HG02678 (cell line): ENCODE results near the gene ISL2.
A peak's percentile ranks its signal among the peaks of the same experiment; 100 is the strongest.
"Not testable (repeated sequence)": the region's sequence is repeated elsewhere in the genome, so short reads cannot be mapped to it uniquely, and the experiment has no call there.

ENCODE experiments used
- ATAC-seq: cut with Tn5 transposase; IDR thresholded peaks from one replicate; pipeline ENCODE4 v1.9.1; 2021; ENCODE audit warnings: mild to moderate bottlenecking, moderate library complexity; ENCODE audit not compliant: unreplicated experiment

Gene ISL2

GRCh38 chr15:76336254-76337058 is at the start of gene ISL2:
ISL2 (plus strand) TSS chr15:76336773; CDS start chr15:76336884, 111 bp downstream.
- ATAC-seq, result peak; percentile 40

- no peak for ATAC-seq
Observed at GRCh38 chr15:76289582-76289981, 47.0 kb upstream of the ISL2 start.

GRCh38 chr15:76293361-76293760 is 43.2 kb upstream of the ISL2 start:
- ATAC-seq, result no peak

- ATAC-seq, result not testable (repeated sequence)
Observed at GRCh38 chr15:76294463-76294862, 42.1 kb upstream of the ISL2 start.

GRCh38 chr15:76296849-76297248 is 39.7 kb upstream of the ISL2 start:
- ATAC-seq, result no peak

GRCh38 chr15:76297951-76298350 is 38.6 kb upstream of the ISL2 start:
- not testable (repeated sequence) for ATAC-seq

GRCh38 chr15:76298986-76299385 is 37.6 kb upstream of the ISL2 start:
- ATAC-seq, result no peak

GRCh38 chr15:76299786-76300185 is 36.8 kb upstream of the ISL2 start:
- no peak for ATAC-seq

- ATAC-seq, result no peak
Observed at GRCh38 chr15:76303909-76304308, 32.7 kb upstream of the ISL2 start.

GRCh38 chr15:76309601-76310330 is 26.8 kb upstream of the ISL2 start:
- ATAC-seq, result no peak

- ATAC-seq, result no peak
Observed at GRCh38 chr15:76310475-76311099, 26.0 kb upstream of the ISL2 start.

- ATAC-seq, result peak; percentile 96
Observed at GRCh38 chr15:76311100-76311953, 25.2 kb upstream of the ISL2 start, which contains the start of gene ETFA. ETFA (minus strand) TSS chr15:76311469; CDS start chr15:76311388, 81 bp downstream.

- no peak for ATAC-seq
Observed at GRCh38 chr15:76312540-76313174, 23.9 kb upstream of the ISL2 start.

GRCh38 chr15:76313175-76313567 is 23.4 kb upstream of the ISL2 start:
- ATAC-seq, result not testable (repeated sequence)

GRCh38 chr15:76313731-76314130 is 22.8 kb upstream of the ISL2 start:
- ATAC-seq, result no peak

GRCh38 chr15:76320012-76320411 is 16.6 kb upstream of the ISL2 start:
- no peak for ATAC-seq

GRCh38 chr15:76321171-76321570 is 15.4 kb upstream of the ISL2 start:
- no peak for ATAC-seq

- ATAC-seq, result no peak
Observed at GRCh38 chr15:76321602-76322001, 15.0 kb upstream of the ISL2 start.

GRCh38 chr15:76324066-76324465 is 12.5 kb upstream of the ISL2 start:
- ATAC-seq, result no peak

- no peak for ATAC-seq
Observed at GRCh38 chr15:76325704-76326103, 10.9 kb upstream of the ISL2 start.
